PC-3 (cell line): ENCODE measurements around the gene PATL1. TPM values are rescaled to one million over a fixed set of nuclear protein-coding genes. Genes with fewer than 3 reads are reported as not detected.

Experiments used
- ATAC-seq: fragments of 200-7000 bp; cut with Tn5 transposase; 2 replicates; pipeline ENCODE4 v1.9.1; 2020; ENCODE audit warnings: mild to moderate bottlenecking, moderate library complexity
- BruUV-seq: library from RNA; stranded (reverse); fragments of 400-500 nt; replicated peaks from 2 replicates; lab custom pipeline; 2021; lab: Mats Ljungman, UMichigan
- CTCF ChIA-PET: fragments of 300-600 bp; sonication (Branson Sonifier 250); formaldehyde crosslinking; loops from one replicate; lab custom pipeline; 2022; ENCODE audit warnings: antibody characterized with exemption; lab: Charles Lee
- POLR2A ChIA-PET: fragments of 300-600 bp; sonication (Branson Sonifier 250); formaldehyde crosslinking; loops from one replicate; lab custom pipeline; 2022; ENCODE audit warnings: antibody characterized with exemption; ENCODE audit not compliant: unreplicated experiment; lab: Charles Lee
- DNase-seq: peaks from one replicate; pipeline ENCODE4 v3.0.0-alpha.2; 2015
- H2AFZ ChIP-seq: fragments of 300-600 bp; sonication (generic); 2 replicates; pipeline ENCODE4 v1.6.0; 2016; ENCODE audit warnings: antibody characterized with exemption, low read length
- H3F3A ChIP-seq: fragments of 300-600 bp; sonication (generic); one replicate; pipeline ENCODE4 v1.6.0; 2017; ENCODE audit warnings: antibody characterized with exemption, low read length, control low read depth, mild to moderate bottlenecking; ENCODE audit not compliant: unreplicated experiment
- H3K27ac ChIP-seq: fragments of 300-600 bp; sonication (generic); 2 replicates; pipeline ENCODE4 v1.5.1; 2016; ENCODE audit warnings: mild to moderate bottlenecking, low read length
- H3K27me3 ChIP-seq: fragments of 300-600 bp; sonication (generic); 2 replicates; pipeline ENCODE4 v1.6.1; 2016; ENCODE audit warnings: low read length, mixed read lengths
- H3K36me3 ChIP-seq: fragments of 300-600 bp; sonication (generic); 2 replicates; pipeline ENCODE4 v1.6.1; 2016; ENCODE audit warnings: low read depth, mixed run types, low read length, mixed read lengths
- H3K4me1 ChIP-seq: fragments of 300-600 bp; sonication (generic); 2 replicates; pipeline ENCODE4 v1.5.1; 2016; ENCODE audit warnings: low read length; ENCODE audit not compliant: insufficient read depth
- H3K4me2 ChIP-seq: fragments of 300-600 bp; sonication (generic); 2 replicates; pipeline ENCODE4 v1.6.0; 2016; ENCODE audit warnings: low read length
- H3K4me3 ChIP-seq: fragments of 300-600 bp; sonication (generic); 2 replicates; pipeline ENCODE4 v1.5.1; 2016; ENCODE audit warnings: mild to moderate bottlenecking, low read length, mixed read lengths
- H3K79me2 ChIP-seq: fragments of 300-600 bp; sonication (generic); 2 replicates; pipeline ENCODE4 v1.6.1; 2017; ENCODE audit warnings: low read length, mixed read lengths
- H3K9ac ChIP-seq: fragments of 300-600 bp; sonication (generic); 2 replicates; pipeline ENCODE4 v1.6.0; 2016; ENCODE audit warnings: mild to moderate bottlenecking, low read length
- H3K9me2 ChIP-seq: fragments of 300-600 bp; sonication (generic); replicated peaks from 2 replicates; pipeline ENCODE4 v1.6.1; 2016; ENCODE audit warnings: mixed run types, low read length, mixed read lengths
- H3K9me3 ChIP-seq: fragments of 300-600 bp; sonication (generic); 2 replicates; pipeline ENCODE4 v1.6.1; 2016; ENCODE audit warnings: low read length, mixed read lengths
- H4K20me1 ChIP-seq: fragments of 300-600 bp; sonication (generic); 2 replicates; pipeline ENCODE4 v1.6.1; 2016; ENCODE audit warnings: low read length, mixed read lengths
- EZH2 ChIP-seq: fragments of 300-600 bp; sonication (generic); IDR thresholded peaks from one replicate; pipeline ENCODE4 v1.6.1; 2017; ENCODE audit warnings: antibody characterized with exemption, mild to moderate bottlenecking, low read length; ENCODE audit not compliant: unreplicated experiment
- EZH2phosphoT487 ChIP-seq: fragments of 300-600 bp; sonication (generic); IDR thresholded peaks from 2 replicates; pipeline ENCODE4 v1.6.1; 2018; ENCODE audit warnings: mild to moderate bottlenecking, antibody characterized with exemption, low read length, borderline replicate concordance
- intact Hi-C: fragments of 100-400 bp; cut with micrococcal nuclease; formaldehyde crosslinking; loops from 2 replicates; pipeline ENCODE4 v1.9.0; 2023
- total RNA-seq: library from RNA; depleted of rRNA; stranded (reverse); fragments of >200 nt; gene quantifications from 2 replicates; pipeline ENCODE4 v1.2.3, GENCODE V29; 2014
- TF ChIP-seq, protein P1 (sequence below): fragments of 300-600 bp; sonication (generic); conservative IDR thresholded peaks from 2 replicates; pipeline ENCODE4 v1.5.1; 2017; ENCODE audit warnings: antibody characterized with exemption, low read depth, mild to moderate bottlenecking, low read length

The PATL1 gene
- total RNA-seq, 1 experiment from 2014 or later = 18.1 TPM

DNA sequence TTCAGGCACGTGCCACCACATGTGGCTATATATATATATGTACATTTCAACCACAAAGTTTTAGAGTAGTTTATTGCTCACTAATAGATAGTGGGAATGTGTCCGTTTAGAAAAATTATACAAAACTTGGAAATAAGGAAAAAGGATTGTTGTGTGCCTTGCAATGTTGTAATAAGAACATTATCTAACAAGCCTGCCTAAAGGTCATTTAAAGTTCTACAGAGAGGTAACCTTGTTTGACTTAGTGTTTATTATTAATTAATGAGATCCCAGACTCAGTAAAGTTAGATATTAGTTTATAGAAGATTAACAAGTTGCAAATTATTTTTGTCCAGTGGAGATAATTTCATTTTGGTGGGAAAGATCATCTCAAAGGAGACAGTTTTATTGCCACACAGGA is 5.5 kb upstream of the PATL1 start:
- H3K36me3 ChIP-seq = no peaks in the 10 kb centered on the region
- peaks cover 10% of the 10 kb centered on the region; the same call in 1 of the 2 replicates for H3K4me1 ChIP-seq
- H3K9ac ChIP-seq = no peak overlapping the region
- TF ChIP-seq, protein P1, sequence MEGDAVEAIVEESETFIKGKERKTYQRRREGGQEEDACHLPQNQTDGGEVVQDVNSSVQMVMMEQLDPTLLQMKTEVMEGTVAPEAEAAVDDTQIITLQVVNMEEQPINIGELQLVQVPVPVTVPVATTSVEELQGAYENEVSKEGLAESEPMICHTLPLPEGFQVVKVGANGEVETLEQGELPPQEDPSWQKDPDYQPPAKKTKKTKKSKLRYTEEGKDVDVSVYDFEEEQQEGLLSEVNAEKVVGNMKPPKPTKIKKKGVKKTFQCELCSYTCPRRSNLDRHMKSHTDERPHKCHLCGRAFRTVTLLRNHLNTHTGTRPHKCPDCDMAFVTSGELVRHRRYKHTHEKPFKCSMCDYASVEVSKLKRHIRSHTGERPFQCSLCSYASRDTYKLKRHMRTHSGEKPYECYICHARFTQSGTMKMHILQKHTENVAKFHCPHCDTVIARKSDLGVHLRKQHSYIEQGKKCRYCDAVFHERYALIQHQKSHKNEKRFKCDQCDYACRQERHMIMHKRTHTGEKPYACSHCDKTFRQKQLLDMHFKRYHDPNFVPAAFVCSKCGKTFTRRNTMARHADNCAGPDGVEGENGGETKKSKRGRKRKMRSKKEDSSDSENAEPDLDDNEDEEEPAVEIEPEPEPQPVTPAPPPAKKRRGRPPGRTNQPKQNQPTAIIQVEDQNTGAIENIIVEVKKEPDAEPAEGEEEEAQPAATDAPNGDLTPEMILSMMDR = no peak
- TF ChIP-seq EZH2 (no peak), EZH2phosphoT487 (no peak)
- intact Hi-C loops = no loop called here
- H3K9me2 ChIP-seq = no peaks in the 10 kb centered on the region
- H3K4me3 ChIP-seq = no peak overlapping the region
- ATAC-seq = no peak
- H3F3A ChIP-seq = no peaks in the 10 kb centered on the region
- no peak for DNase-seq
- no peaks in the 10 kb centered on the region for H3K27me3 ChIP-seq
- H2AFZ ChIP-seq = no peak overlapping the region
- ChIA-PET CTCF (no interaction called here), POLR2A (no interaction called here)
- BruUV-seq = no TSS peak
- peaks cover 3% of the 10 kb centered on the region; the same call in 1 of the 2 replicates for H3K79me2 ChIP-seq
- H4K20me1 ChIP-seq = no peaks in the 10 kb centered on the region
- no peak overlapping the region for H3K27ac ChIP-seq
- no peak overlapping the region for H3K4me2 ChIP-seq
- H3K9me3 ChIP-seq = no peaks in the 10 kb centered on the region

DNA sequence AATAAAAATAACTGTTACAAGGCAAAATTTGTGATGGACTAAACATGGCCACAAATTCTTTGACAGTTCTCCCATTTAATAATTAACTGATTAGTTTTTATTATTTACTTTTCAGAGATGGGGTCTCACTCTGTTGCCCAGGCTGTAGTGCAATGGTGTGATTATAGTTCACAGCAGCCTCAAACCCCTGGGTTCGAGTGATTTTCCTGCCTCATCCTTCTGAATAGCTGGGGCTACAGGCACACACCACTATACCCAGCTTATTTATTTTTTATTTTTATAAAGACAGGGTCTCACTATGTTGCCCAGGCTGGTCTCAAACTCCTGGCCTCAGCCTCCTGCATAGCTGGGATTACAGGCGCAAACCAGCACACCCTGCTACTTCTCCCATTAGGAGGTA is 4.5 kb upstream of the PATL1 start:
- Histone ChIP-seq H3K27ac (no peak overlapping the region), H3K79me2 (peaks cover 6% of the 10 kb centered on the region), H2AFZ (no peak overlapping the region), H3K4me1 (peaks cover 10% of the 10 kb centered on the region; the same call in 1 of the 2 replicates), H3K27me3 (no peaks in the 10 kb centered on the region), H3K9me2 (no peaks in the 10 kb centered on the region), H3K9ac (no peak overlapping the region), H3K4me2 (no peak overlapping the region), H3K9me3 (no peaks in the 10 kb centered on the region), H4K20me1 (no peaks in the 10 kb centered on the region), H3K4me3 (no peak overlapping the region), H3F3A (no peaks in the 10 kb centered on the region), H3K36me3 (no peaks in the 10 kb centered on the region)
- ChIA-PET POLR2A (no interaction called here), CTCF (no interaction called here)
- BruUV-seq = no TSS peak
- ATAC-seq = no peak
- TF ChIP-seq EZH2phosphoT487 (no peak), EZH2 (no peak)
- TF ChIP-seq, protein P1 = no peak
- intact Hi-C loops = no loop called here
- no peak for DNase-seq

DNA sequence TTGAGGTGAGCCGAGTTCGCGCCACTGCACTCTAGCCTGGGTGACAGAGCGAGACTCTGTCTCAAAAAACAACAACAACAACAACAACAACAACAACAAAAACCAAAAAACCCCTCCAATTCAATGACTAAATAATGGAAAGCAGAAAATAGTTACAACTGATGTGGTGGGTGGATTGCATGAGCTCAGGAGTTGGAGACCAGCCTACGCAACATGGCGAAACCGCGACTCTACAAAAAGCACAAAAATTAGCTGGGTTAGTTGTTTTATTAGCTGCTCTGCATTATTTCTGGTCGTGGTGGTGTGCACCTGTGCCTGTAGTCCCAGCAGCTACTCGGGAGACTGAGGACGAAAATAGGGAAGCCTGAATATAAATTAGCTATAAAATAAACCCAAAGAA is 2.6 kb upstream of the PATL1 start:
- intact Hi-C loops = no loop called here
- H3K27ac ChIP-seq = no peak overlapping the region
- no peaks in the 10 kb centered on the region for H3K9me3 ChIP-seq
- no peak overlapping the region for H2AFZ ChIP-seq
- H3K79me2 ChIP-seq = peaks cover 25% of the 10 kb centered on the region
- CTCF ChIA-PET = no interaction called here
- DNase-seq (no peak), ATAC-seq (no peak)
- H3K27me3 ChIP-seq = no peaks in the 10 kb centered on the region
- H3K4me1 ChIP-seq = peaks cover 21% of the 10 kb centered on the region
- no peaks in the 10 kb centered on the region for H3F3A ChIP-seq
- H4K20me1 ChIP-seq = peaks cover 11% of the 10 kb centered on the region
- no peak for TF ChIP-seq EZH2
- H3K36me3 ChIP-seq = peaks cover 4% of the 10 kb centered on the region
- H3K4me2 ChIP-seq = no peak overlapping the region
- no peak overlapping the region for H3K4me3 ChIP-seq
- no peaks in the 10 kb centered on the region for H3K9me2 ChIP-seq
- no peak overlapping the region for H3K9ac ChIP-seq
- BruUV-seq = no TSS peak
- POLR2A ChIA-PET = no interaction called here
